Hypothalamus (tissue), 51 donors: ENCODE results near the gene JAM2.
"Not testable (repeated sequence)": the region's sequence is repeated elsewhere in the genome, so short reads cannot be mapped to it uniquely, and the experiment has no call there.

Source experiments
- DNase-seq, 51 donors: peaks; one replicate each; lab custom pipeline; 2025; lab: John Stamatoyannopoulos, UW

The JAM2 gene

GRCh38 chr21:25643486-25643885 is 4.4 kb downstream of the JAM2 start:
- DNase-seq = peak in 1 of 51 donors; percentile 34

- no peak for DNase-seq
Measured at GRCh38 chr21:25646474-25646873, 7.4 kb downstream of the JAM2 start.

GRCh38 chr21:25647647-25648046 is 8.6 kb downstream of the JAM2 start:
- no peak for DNase-seq

- no peak for DNase-seq
Measured at GRCh38 chr21:25649146-25649545, 10.1 kb downstream of the JAM2 start.

GRCh38 chr21:25656412-25656811 is 17.4 kb downstream of the JAM2 start:
- no peak for DNase-seq

GRCh38 chr21:25657140-25657539 is 18.1 kb downstream of the JAM2 start:
- no peak for DNase-seq

- no peak for DNase-seq
Measured at GRCh38 chr21:25658427-25659035, 19.5 kb downstream of the JAM2 start.

GRCh38 chr21:25660233-25660632 is 21.2 kb downstream of the JAM2 start:
- no peak for DNase-seq

GRCh38 chr21:25664491-25664931 is 25.5 kb downstream of the JAM2 start:
- DNase-seq = peak in 1 of 51 donors; percentile 4

GRCh38 chr21:25670726-25671125 is 31.7 kb downstream of the JAM2 start:
- no peak for DNase-seq

- no peak for DNase-seq
Measured at GRCh38 chr21:25676451-25676850, 37.4 kb downstream of the JAM2 start.

GRCh38 chr21:25682382-25682781 is 43.3 kb downstream of the JAM2 start:
- no peak for DNase-seq

GRCh38 chr21:25687787-25688186 is 48.7 kb downstream of the JAM2 start:
- no peak for DNase-seq

GRCh38 chr21:25688275-25689155 is 49.5 kb downstream of the JAM2 start:
- no peak for DNase-seq

- DNase-seq = no peak
Measured at GRCh38 chr21:25689226-25689625, 50.2 kb downstream of the JAM2 start.

- DNase-seq = no peak
Measured at GRCh38 chr21:25691976-25692375, 52.9 kb downstream of the JAM2 start.

GRCh38 chr21:25695461-25695860 is 56.4 kb downstream of the JAM2 start:
- not testable (repeated sequence) for DNase-seq

GRCh38 chr21:25700741-25701140 is 61.7 kb downstream of the JAM2 start:
- DNase-seq = no peak

- DNase-seq = no peak
Measured at GRCh38 chr21:25701529-25701928, 62.5 kb downstream of the JAM2 start.

GRCh38 chr21:25708467-25709065 is 69.5 kb downstream of the JAM2 start:
- DNase-seq = peak in 18 of 51 donors; percentile 1 to 44 (median 18)

GRCh38 chr21:25709684-25710265 is 70.7 kb downstream of the JAM2 start:
- no peak for DNase-seq
